Stimulated activated CD8-positive, alpha-beta memory T cell treated with anti-CD3 and anti-CD28 coated beads, Interleukin-15, amount 100 ng/mL, for 4 hours (primary cell): ENCODE results near the gene LRRC71.
A peak's percentile ranks its signal among the peaks of the same experiment; 100 is the strongest.

ENCODE experiments used
- DNase-seq, 2 donors: peaks; one replicate each; pipeline ENCODE4 v3.0.0-alpha.2; 2020; ENCODE audit warnings: low read depth in 2 of 2

LRRC71 gene

GRCh38 chr1:156947127-156947526 lies 26.7 kb downstream of the LRRC71 start:
- DNase-seq, result no peak

DNA sequence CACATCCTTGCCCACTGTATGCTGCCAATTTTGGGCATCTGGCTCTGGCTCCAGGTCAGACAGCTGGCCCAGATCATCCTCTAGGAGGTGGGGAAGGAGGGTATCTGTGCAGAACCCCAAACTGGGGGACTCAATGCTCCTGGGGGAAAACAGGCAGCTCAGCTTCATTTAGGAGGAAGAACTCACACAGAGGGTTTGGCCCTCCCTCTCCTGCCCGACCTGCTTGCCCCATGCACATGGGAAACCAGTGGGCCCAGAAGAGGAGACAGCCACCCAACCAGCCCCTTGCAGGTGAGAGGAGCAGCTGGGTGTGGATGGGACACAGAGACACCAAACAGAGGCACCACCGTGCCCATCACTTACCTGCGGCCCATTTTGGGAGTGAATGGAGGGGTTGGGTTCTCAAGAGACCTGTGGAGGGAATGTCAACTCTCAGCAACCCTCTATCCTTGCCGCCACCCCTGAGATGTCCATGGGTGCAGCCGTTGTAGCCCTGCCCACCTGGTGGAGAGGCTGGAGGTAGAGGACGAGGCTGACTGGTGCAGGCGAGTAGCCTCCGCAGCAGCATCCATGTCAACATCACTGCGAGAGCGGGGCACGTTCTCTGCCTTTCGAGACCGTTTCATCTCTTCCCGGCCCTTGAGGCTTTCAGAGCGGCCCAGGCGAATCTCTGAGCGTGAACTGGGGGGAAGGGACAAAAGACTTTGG lies 27.5 kb downstream of the LRRC71 start:
- no peak for DNase-seq

GRCh38 chr1:156948708-156949107 lies 28.3 kb downstream of the LRRC71 start:
- no peak for DNase-seq

DNA sequence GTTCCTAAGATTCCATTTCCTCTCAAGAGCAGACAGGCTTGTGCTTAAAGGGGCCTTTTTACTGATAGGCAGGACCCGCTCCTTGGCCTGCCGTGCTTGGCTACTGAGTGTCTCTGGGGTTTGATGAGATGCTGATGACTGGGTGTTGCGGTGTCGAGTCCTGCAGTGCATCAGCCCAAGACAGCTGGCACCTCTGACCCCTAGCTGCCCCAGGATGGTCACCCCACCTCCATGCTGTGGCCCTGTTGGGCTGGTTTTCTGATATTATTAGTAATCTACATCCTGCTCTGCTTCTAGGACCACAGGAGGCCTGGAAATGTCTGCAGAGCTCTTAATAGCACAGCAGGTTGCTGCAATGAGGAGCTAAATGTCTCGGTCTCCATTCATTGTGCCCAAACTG lies 28.7 kb downstream of the LRRC71 start:
- no peak for DNase-seq

DNA sequence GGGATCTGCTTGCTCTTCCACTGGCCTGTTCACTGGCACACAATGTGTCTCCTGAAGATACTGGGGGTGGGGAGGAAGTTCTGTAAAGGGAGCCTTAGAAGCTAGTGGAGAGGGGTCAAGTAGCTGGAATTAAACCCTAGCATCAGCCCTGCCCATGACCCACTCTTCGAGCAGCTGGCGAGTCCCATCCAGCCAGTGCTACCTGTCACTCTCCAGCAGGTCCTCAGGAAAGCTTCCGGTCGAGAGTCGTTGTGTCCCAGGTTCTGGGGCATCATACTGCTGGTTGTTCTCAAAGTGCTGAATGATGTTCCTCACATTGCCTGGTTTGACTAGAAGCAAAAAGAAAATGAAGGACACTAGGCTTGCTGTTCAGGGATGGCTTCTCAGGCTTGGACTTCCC lies 30.9 kb downstream of the LRRC71 start:
- DNase-seq, result no peak

DNA sequence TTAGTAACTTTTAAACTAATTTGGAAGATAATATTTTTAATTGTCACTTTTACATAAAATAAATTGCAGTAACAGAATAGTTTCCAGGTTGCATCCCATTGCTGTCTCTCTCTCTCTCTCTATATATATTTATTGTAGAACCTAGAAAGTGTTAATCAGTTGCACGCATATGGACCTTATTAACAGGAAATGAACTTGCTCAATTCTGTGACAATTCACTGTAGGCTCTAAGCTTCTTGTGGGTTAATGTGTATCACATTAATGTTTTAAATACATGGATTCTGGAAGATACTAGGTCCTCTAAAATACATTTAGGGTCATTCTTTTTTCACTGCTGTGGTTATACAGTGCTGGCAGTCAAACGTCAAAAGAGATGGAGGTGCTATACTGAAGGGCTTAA lies 33.1 kb downstream of the LRRC71 start:
- no peak for DNase-seq

- no peak for DNase-seq
These were observed 35.9 kb downstream of the LRRC71 start for GRCh38 chr1:156956333-156956732.

GRCh38 chr1:156957634-156958033 lies 37.2 kb downstream of the LRRC71 start:
- no peak for DNase-seq

DNA sequence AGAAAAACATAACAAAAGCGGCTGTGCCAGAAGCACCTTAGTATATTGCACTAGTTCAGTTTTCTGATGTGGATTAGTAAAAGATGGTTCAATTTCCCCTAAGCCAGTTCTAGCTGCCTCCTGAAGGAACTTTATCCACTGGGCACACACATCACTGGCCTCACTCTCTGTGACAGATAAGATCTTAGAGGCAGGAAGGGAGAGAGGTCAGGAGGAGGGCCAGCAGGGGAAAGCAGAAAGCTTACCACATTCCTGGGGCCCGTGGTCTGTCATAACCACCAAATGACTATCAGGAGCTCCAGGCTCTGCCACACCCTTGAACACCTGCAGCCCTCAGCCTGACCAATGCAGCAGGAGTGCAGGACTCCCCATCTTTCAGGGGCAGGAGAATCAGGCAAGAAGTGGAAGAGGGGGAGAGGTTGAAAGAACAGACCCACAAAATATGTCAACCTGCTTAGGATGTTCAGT lies 37.8 kb downstream of the LRRC71 start:
- no peak for DNase-seq

DNA sequence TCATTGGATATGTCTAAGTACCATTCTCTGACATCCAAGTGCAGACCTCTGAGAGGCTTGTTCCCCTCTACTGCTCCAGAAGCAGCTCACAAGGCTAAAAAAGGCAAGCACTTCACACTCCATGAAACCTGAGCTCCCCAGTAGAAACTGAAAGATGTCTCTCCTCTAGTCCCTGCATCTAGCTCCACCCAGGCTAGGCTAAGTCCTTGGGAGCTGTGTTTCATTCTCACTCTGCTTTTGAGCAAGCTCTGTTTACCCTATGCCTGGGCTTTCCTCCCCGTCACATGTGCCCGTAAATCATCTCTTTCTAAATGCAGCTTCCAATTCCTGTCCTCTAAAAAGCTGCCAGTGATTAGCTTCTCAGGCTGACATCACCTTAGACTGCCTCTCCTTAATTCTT lies 39.0 kb downstream of the LRRC71 start:
- DNase-seq, result no peak

DNA sequence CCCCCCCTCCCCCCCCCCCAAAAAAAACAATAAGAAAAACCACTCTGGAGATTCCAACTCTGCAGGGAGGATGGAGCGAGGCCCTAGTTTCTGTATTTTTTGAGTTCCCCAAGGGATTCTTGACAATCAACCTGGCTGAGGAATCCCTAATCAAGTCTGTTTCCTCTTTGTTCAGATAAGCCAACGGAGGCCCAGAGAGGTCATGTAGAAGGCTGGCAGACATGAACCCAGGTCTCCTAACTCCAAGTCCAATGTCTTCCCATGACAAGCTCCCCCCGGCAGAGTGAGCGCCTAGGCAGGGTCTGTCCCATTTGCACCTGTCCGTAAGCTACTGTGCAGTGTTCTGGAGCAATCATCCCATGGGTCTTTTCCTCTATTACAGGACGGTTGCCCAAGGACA lies 39.5 kb downstream of the LRRC71 start:
- no peak for DNase-seq

DNA sequence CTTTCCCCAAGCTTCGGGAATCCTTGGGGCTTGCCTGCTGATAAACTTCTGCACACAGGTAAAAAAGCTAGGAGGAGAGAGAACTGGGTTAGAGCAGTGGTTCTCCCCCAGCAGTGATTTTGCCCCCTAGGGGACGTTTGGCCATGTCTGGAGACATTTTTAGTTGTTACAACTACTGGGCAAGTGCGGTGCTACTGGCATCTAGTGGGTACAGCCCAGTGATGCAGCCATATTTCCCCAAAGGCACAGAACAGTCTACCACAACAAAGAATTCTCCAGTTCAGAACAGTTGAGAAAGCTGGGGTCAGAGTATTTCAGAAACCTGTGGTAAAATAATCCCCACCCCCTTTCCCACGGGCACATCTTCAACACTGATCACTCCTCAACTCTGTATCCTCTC lies 41.3 kb downstream of the LRRC71 start:
- DNase-seq, result no peak

DNA sequence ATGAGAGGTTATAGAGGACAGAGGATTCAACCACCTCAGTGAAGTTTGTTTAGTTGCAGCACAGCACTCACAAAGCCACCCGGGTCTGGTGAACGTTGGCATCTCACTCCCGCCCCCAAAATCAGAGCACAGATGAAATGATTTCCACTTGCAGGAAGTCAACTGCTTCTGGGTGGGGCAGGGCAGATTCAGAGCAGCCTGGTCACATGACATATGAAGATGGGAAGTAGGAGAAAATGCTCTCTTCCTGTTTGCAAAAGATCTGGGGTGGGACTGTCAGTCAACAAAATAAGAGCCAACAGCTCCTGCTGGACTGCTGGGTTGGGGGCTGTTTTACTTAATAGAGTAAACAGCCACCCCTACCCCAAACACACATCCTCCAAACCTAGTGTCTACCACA lies 43.2 kb downstream of the LRRC71 start:
- DNase-seq, result peak in 1 of 2 donors; percentile 10

GRCh38 chr1:156964441-156964840 lies 44.0 kb downstream of the LRRC71 start:
- no peak for DNase-seq

DNA sequence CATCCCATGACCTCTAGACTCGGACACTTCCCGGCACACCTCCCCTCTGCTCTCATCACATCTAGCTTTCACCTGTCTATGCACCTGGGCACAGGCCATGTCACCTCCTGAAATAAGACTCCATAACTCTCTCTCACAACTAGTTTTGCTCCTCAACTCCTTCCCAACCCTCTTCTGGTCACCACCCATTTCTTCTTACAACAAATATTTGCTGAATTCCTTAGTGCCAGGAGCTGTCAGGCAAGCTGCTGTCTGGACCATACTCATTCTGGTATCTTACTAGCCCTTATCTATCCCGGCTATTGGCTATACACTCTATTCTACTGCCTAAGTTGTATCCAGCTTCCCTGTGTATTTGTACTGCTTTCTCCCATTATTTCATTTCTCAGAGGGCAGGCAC lies 49.1 kb downstream of the LRRC71 start:
- DNase-seq, result no peak

GRCh38 chr1:156970017-156970416 lies 49.6 kb downstream of the LRRC71 start:
- DNase-seq, result no peak

- no peak for DNase-seq
These were observed 53.0 kb downstream of the LRRC71 start for GRCh38 chr1:156973417-156973816.

DNA sequence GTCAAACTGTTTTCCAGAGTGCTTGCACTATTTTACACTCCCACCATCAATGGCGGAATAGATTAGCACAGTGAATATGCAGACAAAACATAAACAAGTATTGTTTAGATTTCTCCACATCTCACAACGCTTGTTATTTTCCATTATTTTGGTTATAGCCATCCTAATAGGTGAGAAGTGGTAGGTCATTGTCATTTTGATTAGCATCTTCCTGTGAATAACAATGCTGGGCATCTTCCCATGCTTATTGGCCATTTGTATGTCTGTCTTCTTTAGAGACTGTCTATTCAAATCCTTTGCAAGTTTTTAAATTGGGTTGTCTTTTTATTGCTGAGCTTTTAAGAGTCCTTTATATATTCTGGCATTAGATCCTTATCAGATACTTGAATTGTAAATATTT lies 54.7 kb downstream of the LRRC71 start:
- no peak for DNase-seq

- DNase-seq, result no peak
These were observed 60.1 kb downstream of the LRRC71 start for GRCh38 chr1:156980551-156980950.
